Progenitor cell of endocrine pancreas (in vitro differentiated cells): ENCODE measurements around the gene KLRD1. TPM values are rescaled to one million over a fixed set of nuclear protein-coding genes. Genes with fewer than 3 reads are reported as not detected.
"Not testable (repeated sequence)": the region's sequence is repeated elsewhere in the genome, so short reads cannot be mapped to it uniquely, and the experiment has no call there.

Experiments
- DNase-seq: peaks from one replicate; pipeline ENCODE4 v3.0.0; 2021; ENCODE audit warnings: low spot score; ENCODE audit not compliant: unreplicated experiment
- H3K27ac Mint-ChIP-seq: 2 replicates; pipeline ENCODE4 v1.8.0; 2021; ENCODE audit warnings: mild to moderate bottlenecking, moderate library complexity, mixed read lengths
- H3K27me3 Mint-ChIP-seq: 2 replicates; pipeline ENCODE4 v1.8.0; 2021; ENCODE audit warnings: mixed read lengths
- H3K36me3 Mint-ChIP-seq: 2 replicates; pipeline ENCODE4 v1.8.0; 2022; ENCODE audit warnings: mixed read lengths; ENCODE audit not compliant: insufficient read depth
- H3K4me1 Mint-ChIP-seq: 2 replicates; pipeline ENCODE4 v1.8.0; 2021; ENCODE audit warnings: low read depth, mixed read lengths
- H3K4me3 Mint-ChIP-seq: 2 replicates; pipeline ENCODE4 v1.8.0; 2021; ENCODE audit warnings: low read depth, mild to moderate bottlenecking, moderate library complexity, mixed read lengths
- H3K9me3 Mint-ChIP-seq: 2 replicates; pipeline ENCODE4 v1.8.0; 2021; ENCODE audit warnings: low read depth, mixed read lengths
- CTCF ChIP-seq: fragments of 200-600 bp; sonication (generic); IDR thresholded peaks from one replicate; pipeline ENCODE4 v1.5.0; 2021; ENCODE audit warnings: antibody characterized with exemption, mild to moderate bottlenecking; ENCODE audit not compliant: unreplicated experiment
- total RNA-seq: library from RNA; stranded (reverse); gene quantifications from 2 replicates; pipeline ENCODE4 v1.2.1, GENCODE V29; 2021

KLRD1 gene
- total RNA-seq, 1 donor from 2014 or later: 0.48 TPM

GRCh38 chr12:10305411-10305810 lies 2.3 kb upstream of the KLRD1 start:
- Mint-ChIP-seq H3K36me3 (no peaks in the 10 kb centered on the region), H3K27ac (no peak overlapping the region)

DNA sequence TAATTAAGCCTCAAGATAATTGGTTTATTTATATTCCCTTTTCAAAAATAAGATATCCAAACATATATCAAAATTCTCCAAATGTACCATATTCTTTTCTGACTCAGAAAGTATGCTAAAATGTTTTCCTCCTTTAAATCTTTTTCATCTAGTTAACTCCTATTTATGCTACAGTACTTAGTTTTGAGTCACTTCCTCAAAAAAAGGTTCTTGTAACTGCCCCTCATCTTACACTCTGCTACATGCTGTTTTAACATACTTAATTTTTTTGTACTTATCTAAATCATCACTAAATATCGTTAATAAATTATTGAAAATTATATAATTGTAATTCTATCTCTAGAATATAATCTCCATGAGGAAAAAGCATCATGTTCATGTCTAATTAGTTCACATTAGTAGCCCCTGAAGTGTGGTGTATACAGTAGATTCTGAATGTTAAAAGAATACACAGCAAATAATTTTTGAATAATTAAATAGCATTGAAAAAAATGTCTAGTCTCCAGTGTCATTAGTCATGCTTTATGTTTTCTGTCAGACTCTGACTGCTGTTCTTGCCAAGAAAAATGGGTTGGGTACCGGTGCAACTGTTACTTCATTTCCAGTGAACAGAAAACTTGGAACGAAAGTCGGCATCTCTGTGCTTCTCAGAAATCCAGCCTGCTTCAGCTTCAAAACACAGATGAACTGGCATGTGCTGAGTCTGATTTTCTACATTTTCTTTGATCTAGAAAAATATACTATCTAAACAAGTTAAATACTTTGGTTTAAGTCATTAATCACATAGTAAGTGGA lies 3.5 kb downstream of the KLRD1 start:
- H3K4me1 Mint-ChIP-seq: no peaks in the 10 kb centered on the region
- no peaks in the 10 kb centered on the region for H3K27me3 Mint-ChIP-seq
- no peak for TF ChIP-seq CTCF
- H3K4me3 Mint-ChIP-seq: no peak overlapping the region
- no peak overlapping the region for H3K27ac Mint-ChIP-seq
- no peaks in the 10 kb centered on the region for H3K36me3 Mint-ChIP-seq
- no peaks in the 10 kb centered on the region for H3K9me3 Mint-ChIP-seq
- DNase-seq: no peak

More at GRCh38 chr12:10305411-10305810, 2.3 kb upstream of the KLRD1 start:
- H3K4me1 Mint-ChIP-seq: no peaks in the 10 kb centered on the region
- peaks cover 4% of the 10 kb centered on the region for H3K9me3 Mint-ChIP-seq
- H3K27me3 Mint-ChIP-seq: no peaks in the 10 kb centered on the region
- no peak for TF ChIP-seq CTCF
- no peak overlapping the region for H3K4me3 Mint-ChIP-seq
- DNase-seq: no peak

GRCh38 chr12:10319388-10319787 lies 11.7 kb downstream of the KLRD1 start:
- H3K9me3 Mint-ChIP-seq: no peaks in the 10 kb centered on the region
- H3K27me3 Mint-ChIP-seq: no peaks in the 10 kb centered on the region
- H3K4me3 Mint-ChIP-seq: no peak overlapping the region
- DNase-seq: no peak
- no peak overlapping the region for H3K27ac Mint-ChIP-seq
- H3K4me1 Mint-ChIP-seq: no peaks in the 10 kb centered on the region
- TF ChIP-seq CTCF: no peak
- no peaks in the 10 kb centered on the region for H3K36me3 Mint-ChIP-seq

- Mint-ChIP-seq H3K27me3 (no peaks in the 10 kb centered on the region), H3K9me3 (no peaks in the 10 kb centered on the region), H3K27ac (no peak overlapping the region), H3K4me3 (no peak overlapping the region), H3K36me3 (no peaks in the 10 kb centered on the region), H3K4me1 (no peaks in the 10 kb centered on the region)
- TF ChIP-seq CTCF: no peak
- no peak for DNase-seq
Observed at GRCh38 chr12:10320643-10321042, 13.0 kb downstream of the KLRD1 start.

GRCh38 chr12:10328691-10329090 lies 21.0 kb downstream of the KLRD1 start:
- DNase-seq, H3K4me3 Mint-ChIP-seq, H3K9me3 Mint-ChIP-seq, H3K27ac Mint-ChIP-seq, H3K36me3 Mint-ChIP-seq, H3K27me3 Mint-ChIP-seq, H3K4me1 Mint-ChIP-seq: not testable (repeated sequence)

GRCh38 chr12:10331642-10332239 lies 24.1 kb downstream of the KLRD1 start:
- H3K4me1 Mint-ChIP-seq: peaks cover 7% of the 10 kb centered on the region
- H3K27ac Mint-ChIP-seq: no peak overlapping the region
- DNase-seq: no peak
- no peaks in the 10 kb centered on the region for H3K36me3 Mint-ChIP-seq
- no peaks in the 10 kb centered on the region for H3K27me3 Mint-ChIP-seq
- TF ChIP-seq CTCF: peak; percentile 86
- peaks cover 5% of the 10 kb centered on the region for H3K9me3 Mint-ChIP-seq
- no peak overlapping the region for H3K4me3 Mint-ChIP-seq

DNA sequence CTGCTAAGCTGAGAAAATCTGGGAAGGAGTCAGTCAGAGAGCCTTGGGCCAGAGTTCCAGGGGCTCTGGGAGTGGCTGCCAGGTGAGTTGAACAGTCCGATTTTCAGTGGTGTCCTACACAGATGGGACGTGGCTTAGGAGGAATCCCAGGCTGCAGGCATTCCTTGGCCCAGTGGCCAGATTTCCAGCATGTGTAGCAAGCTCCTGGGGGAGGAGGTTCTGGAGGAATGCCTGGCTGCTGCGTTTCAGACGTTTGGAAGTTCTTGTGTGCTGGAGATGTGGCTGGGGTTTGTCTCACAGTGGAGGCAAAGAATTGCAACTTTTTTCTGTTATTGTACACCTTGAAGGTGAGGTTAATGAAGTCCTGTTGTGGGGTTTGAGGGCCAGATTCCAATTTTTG lies 28.5 kb downstream of the KLRD1 start:
- not testable (repeated sequence) for DNase-seq, H3K36me3 Mint-ChIP-seq, H3K9me3 Mint-ChIP-seq, H3K4me1 Mint-ChIP-seq, H3K27ac Mint-ChIP-seq, H3K27me3 Mint-ChIP-seq
- peak overlapping the region; percentile 12 for H3K4me3 Mint-ChIP-seq

- not testable (repeated sequence) for H3K4me1 Mint-ChIP-seq, H3K27me3 Mint-ChIP-seq, H3K36me3 Mint-ChIP-seq, H3K27ac Mint-ChIP-seq, DNase-seq, H3K9me3 Mint-ChIP-seq, H3K4me3 Mint-ChIP-seq
Observed at GRCh38 chr12:10338470-10338869, 30.8 kb downstream of the KLRD1 start.
